COLO668 (cell line): Measurements from ENCODE around the gene CBLC.
A peak's percentile ranks its signal among the peaks of the same experiment; 100 is the strongest.

Experiments
- DNase-seq: peaks from one replicate; lab custom pipeline; 2025; ENCODE audit not compliant: unreplicated experiment; lab: John Stamatoyannopoulos, UW

The CBLC gene

DNA sequence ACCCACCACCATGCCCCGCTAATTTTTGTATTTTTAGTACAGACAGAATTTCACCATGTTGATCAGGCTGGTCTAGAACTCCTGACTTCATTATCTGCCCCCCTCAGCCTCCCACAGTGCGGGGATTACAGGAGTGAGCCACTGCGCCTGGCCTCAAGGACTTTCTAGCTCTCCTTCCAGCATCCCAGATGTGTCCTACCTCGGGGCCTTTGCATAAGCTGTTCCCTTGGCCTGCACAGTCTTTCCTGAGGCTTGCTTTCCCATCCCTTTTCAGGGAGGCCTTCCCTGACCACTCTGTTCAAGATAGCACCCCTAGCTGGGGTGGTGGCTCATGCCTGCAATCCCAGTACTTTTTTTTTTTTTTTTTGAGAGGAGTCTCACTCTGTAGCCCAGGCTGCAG, 16.9 kb downstream of the CBLC start:
- no peak for DNase-seq

GRCh38 chr19:44795398-44795987, 17.8 kb downstream of the CBLC start:
- no peak for DNase-seq

GRCh38 chr19:44796701-44797115, 19.0 kb downstream of the CBLC start:
- peak; percentile 89 for DNase-seq

DNA sequence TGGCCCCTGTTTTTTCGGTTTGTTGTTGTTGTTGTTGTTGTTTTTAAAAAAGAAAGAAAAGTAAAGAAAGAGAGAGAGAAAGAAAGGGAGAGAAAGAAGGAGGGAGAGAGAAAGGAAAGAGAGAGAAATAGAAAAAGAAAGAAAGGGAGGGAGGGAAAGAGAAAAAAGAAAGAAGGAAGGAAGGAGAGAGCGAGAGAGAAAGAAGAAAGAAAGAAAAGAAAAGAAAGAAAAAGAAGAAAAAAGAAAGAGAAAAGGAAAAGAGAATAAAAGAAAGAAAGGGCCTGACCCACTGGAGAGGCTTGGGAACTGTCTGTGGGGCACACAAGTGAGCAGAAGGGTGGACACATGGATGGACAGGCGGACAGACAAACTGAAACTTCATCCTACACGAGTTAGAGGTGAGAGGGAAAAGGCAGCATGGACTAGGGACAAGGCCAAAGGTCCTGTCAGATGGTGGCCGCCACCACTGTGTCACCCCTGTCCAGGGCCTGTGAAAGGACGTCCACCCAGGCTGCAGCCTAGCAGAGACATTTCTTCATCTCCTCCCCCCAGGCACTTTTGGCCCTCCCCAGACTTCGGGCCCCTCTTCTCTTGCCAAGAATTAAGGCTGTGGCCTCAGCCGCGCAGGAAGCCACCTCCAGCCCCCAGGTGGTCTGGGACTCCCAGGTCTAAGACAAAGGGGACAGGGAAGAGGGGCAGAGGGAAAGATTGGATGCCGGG, 22.1 kb downstream of the CBLC start:
- DNase-seq = no peak

DNA sequence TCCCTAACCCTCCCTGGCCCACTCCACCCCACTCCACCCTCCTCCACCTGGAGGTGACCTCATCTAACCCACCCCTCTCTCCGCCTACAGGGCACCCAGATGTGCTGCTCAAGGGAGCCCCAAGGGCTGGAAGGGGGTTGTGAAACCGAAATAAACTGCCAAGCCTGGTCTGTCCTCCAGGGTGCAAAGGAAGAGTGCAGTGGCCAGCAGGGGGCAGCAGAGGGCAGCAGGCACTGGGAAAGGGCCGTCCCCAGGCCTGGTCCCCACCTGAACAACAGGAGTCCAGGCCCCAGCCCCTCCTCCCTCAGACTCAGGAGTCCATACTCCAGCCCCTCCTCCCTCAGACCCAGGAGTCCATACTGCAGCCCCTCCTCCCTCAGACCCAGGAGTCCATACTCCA, 22.8 kb downstream of the CBLC start:
- peak; percentile 87 for DNase-seq

DNA sequence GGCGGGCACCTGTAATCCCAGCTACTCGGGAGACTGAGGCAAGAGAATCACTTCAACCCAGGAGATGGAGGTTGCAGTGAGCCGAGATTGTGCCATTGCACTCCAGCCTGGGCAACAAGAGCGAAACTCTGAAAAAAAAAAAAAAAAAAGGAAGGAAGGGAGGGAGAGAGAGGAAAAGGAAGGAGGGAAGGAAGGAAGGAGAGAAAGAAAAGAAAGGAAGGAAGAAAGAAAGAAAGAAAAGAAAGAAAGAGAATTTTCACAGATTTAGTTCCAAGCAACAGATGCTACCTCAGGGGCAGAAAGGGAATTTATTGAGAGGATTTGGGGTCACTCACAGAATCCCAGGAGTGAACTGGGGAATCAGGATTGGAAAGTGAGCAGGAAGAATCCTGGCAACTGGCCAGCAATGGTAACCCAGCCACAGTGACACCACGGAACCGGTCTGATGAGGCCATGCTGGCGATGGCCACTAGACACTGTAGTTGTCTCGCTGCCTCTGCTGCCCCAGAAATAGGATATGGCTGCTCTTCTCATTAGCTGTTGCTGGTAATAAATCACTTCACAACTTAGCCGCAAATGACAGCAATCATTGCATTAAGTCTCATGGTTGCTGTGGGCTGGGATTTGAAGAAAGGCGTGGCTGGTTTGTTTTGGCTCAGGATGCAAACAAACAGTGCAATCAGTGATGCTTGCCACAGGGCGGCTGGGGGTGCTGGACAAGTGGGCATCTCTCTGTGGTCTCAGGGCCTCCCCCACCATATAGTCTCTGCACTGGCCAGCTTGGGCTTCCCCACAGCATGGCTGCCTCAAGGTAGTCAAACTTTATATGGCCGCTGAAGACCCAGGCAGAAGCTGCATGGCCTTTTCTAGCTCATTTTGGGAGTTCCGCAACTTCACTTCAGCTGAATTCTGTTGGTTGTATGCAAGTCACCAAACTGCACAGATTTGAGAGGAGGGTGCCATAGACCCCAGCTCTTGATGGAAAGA, 26.0 kb downstream of the CBLC start:
- DNase-seq = peak; percentile 84

- no peak for DNase-seq
Observed at GRCh38 chr19:44806291-44806690, 28.6 kb downstream of the CBLC start.

DNA sequence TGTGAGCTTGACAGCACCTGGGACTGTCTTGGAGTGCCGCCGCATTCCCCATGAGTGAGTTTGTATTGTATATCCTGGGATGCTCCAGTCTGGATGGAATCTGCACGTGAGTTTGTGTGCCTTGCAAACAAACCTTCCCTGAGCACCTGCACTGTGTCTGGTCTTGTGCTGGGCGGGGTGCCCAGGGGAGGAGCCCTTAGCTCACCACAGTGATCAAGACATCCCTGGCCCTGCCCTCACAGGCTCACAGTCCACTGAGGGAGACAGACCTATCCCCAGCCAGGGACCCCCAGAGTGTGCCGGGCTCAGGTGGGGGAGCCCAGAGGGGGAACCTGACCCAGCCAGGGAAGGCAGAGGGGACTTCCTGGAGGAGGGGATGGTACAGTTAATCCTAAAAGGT, 29.5 kb downstream of the CBLC start:
- DNase-seq = peak; percentile 90

GRCh38 chr19:44807652-44808462, 30.2 kb downstream of the CBLC start:
- peak; percentile 34 for DNase-seq

- peak; percentile 66 for DNase-seq
Observed at GRCh38 chr19:44808463-44809371, 31.0 kb downstream of the CBLC start, which contains the start of gene BCAM. Gene BCAM, plus strand, starts transcription at chr19:44809103. Its CDS starts 22 bp downstream, at chr19:44809125.

GRCh38 chr19:44809577-44810233, 32.0 kb downstream of the CBLC start:
- DNase-seq = peak; percentile 11

GRCh38 chr19:44810234-44811121, 32.8 kb downstream of the CBLC start:
- no peak for DNase-seq

DNA sequence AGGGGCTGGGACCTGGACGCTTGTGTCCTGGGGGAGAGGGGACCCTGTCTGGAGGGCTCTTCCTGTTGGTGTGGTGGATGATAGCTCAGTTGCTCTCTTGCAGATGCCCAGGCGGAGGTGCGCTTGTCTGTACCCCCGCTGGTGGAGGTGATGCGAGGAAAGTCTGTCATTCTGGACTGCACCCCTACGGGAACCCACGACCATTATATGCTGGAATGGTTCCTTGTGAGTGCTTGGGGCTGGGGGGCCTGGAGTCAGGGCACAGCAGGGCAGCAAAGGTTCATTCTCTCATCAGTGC, 33.4 kb downstream of the CBLC start:
- DNase-seq = no peak

DNA sequence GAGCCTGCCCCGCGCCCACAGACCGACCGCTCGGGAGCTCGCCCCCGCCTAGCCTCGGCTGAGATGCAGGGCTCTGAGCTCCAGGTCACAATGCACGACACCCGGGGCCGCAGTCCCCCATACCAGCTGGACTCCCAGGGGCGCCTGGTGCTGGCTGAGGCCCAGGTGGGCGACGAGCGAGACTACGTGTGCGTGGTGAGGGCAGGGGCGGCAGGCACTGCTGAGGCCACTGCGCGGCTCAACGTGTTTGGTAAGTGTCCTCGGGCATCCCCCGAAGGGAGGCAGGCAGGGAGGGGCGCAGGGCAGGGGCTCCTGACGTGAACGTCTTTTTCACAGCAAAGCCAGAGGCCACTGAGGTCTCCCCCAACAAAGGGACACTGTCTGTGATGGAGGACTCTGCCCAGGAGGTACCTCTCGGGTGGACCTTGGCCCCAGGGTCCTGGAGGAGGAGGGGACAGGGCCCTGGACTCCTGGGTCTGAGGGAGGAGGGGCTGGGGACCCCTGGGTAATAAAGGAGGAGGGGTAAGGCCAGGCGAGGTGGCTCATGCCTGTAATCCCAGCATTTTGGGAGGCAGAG, 34.5 kb downstream of the CBLC start:
- no peak for DNase-seq

GRCh38 chr19:44813070-44813840, 35.6 kb downstream of the CBLC start:
- DNase-seq = no peak

DNA sequence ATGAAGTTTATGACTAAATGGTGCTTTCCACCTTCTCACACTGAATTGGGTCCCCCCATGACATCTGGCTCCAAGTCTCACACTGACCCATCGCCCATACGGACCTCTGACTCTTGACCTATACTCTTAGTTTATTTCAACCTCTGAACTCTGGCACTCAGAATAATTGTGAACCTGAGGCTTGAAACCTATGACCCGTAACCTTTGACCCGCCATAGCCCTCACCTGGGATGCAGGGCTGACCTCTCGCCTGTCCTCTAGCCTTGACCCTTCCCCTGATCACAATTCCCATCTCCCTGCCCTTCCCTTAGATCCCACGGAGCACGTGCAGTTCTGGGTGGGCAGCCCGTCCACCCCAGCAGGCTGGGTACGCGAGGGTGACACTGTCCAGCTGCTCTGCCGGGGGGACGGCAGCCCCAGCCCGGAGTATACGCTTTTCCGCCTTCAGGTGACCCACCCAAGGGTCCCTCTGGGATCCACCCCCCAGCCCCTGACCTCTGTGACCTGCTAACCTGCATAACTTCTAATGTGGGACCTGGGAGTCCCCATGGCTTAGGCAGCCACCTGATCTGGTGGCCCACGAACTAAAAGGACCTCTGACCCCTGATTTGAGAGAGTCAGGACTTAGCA, 36.3 kb downstream of the CBLC start:
- DNase-seq = no peak

GRCh38 chr19:44814517-44814916, 36.8 kb downstream of the CBLC start:
- no peak for DNase-seq
